H1 (cell line): ENCODE data around the gene HNRNPA1. TPM values are rescaled to one million over a fixed set of nuclear protein-coding genes. Genes with fewer than 3 reads are reported as not detected.

Experiments used
- CBX5 ChIP-seq: fragments of 300-800, 300-1000 bp; sonication (generic); IDR thresholded peaks from 2 replicates; pipeline ENCODE4 v1.7.1; 2016; ENCODE audit warnings: antibody characterized with exemption, low read length, low read depth
- CHD7 ChIP-seq: fragments of 300-600 bp; sonication (generic); IDR thresholded peaks from 2 replicates; pipeline ENCODE4 v1.7.1; 2012; ENCODE audit warnings: low read length, moderate library complexity, mild to moderate bottlenecking, inconsistent platforms; ENCODE audit not compliant: insufficient replicate concordance
- CTBP2 ChIP-seq: IDR thresholded peaks from 2 replicates; pipeline ENCODE4 v1.7.0; 2011; ENCODE audit warnings: borderline replicate concordance, mild to moderate bottlenecking, moderate library complexity, mixed read lengths, low read length; ENCODE audit not compliant: insufficient read depth, insufficient read length
- HDAC6 ChIP-seq: IDR thresholded peaks from one replicate; pipeline ENCODE4 v1.7.1; 2012; ENCODE audit warnings: low read depth, mild to moderate bottlenecking, inconsistent platforms, low read length, moderate library complexity
- KDM4A ChIP-seq: IDR thresholded peaks from one replicate; pipeline ENCODE4 v1.7.1; 2012; ENCODE audit warnings: low read depth, mild to moderate bottlenecking, moderate library complexity, low read length, inconsistent platforms; ENCODE audit not compliant: severe bottlenecking
- NRF1 ChIP-seq: IDR thresholded peaks from 2 replicates; pipeline ENCODE4 v1.6.1; 2011; ENCODE audit warnings: mild to moderate bottlenecking, low read depth, low read length, improper control_type of control experiment
- SIX5 ChIP-seq: IDR thresholded peaks from 2 replicates; pipeline ENCODE4 v1.6.1; 2011; ENCODE audit warnings: mild to moderate bottlenecking, low read depth, low read length
- SUZ12 ChIP-seq: fragments of 200-600 bp; sonication (generic); IDR thresholded peaks from 2 replicates; pipeline ENCODE4 v1.6.1; 2012; ENCODE audit warnings: mild to moderate bottlenecking, inconsistent platforms, low read length, moderate library complexity, mixed read lengths
- polyA plus RNA-seq, 7 experiments: library from polyadenylated mRNA; depleted of rRNA in 3 of 7; stranded (reverse) in 5 of 7; unstranded in 2 of 7; fragments of >200 nt in 5 of 7; fragments of 200-250 nt in 2 of 7; gene quantifications; 1 replicate in 5 of 7; 2 replicates in 1 of 7; 4 replicates in 1 of 7; pipeline versions ENCODE4 v1.2.1 to v1.2.3, GENCODE V29; 2011 to 2013; ENCODE audit warnings: missing spikeins in 2 of 7, mixed read lengths in 2 of 7
- total RNA-seq: library from RNA; stranded (reverse); fragmentation: NEBNext Ultra II Directional; extraction: Animal tissue kit (Norgen Biotek cat#: 25700); gene quantifications from 2 replicates; pipeline ENCODE4 v1.2.1, GENCODE V29; 2021

The HNRNPA1 gene
- total and polyA plus RNA-seq, 2 of the 8 experiments (the other 6 are each of a cell fraction or from before 2014, with no cell fraction given): 835 to 2,738 TPM

GRCh38 chr12:54265364-54265812 is 15.1 kb upstream of the HNRNPA1 start (continued):
- TF ChIP-seq CHD7: no peak
- no peak for TF ChIP-seq NRF1
- TF ChIP-seq CTBP2: no peak
- TF ChIP-seq HDAC6: no peak
- TF ChIP-seq CBX5: no peak
- TF ChIP-seq KDM4A: no peak
- TF ChIP-seq SUZ12: no peak
- no peak for TF ChIP-seq SIX5
- TF ChIP-seq, all 59 proteins: peak for 0
